Measurements from ENCODE around the gene CROCC2.

DNA sequence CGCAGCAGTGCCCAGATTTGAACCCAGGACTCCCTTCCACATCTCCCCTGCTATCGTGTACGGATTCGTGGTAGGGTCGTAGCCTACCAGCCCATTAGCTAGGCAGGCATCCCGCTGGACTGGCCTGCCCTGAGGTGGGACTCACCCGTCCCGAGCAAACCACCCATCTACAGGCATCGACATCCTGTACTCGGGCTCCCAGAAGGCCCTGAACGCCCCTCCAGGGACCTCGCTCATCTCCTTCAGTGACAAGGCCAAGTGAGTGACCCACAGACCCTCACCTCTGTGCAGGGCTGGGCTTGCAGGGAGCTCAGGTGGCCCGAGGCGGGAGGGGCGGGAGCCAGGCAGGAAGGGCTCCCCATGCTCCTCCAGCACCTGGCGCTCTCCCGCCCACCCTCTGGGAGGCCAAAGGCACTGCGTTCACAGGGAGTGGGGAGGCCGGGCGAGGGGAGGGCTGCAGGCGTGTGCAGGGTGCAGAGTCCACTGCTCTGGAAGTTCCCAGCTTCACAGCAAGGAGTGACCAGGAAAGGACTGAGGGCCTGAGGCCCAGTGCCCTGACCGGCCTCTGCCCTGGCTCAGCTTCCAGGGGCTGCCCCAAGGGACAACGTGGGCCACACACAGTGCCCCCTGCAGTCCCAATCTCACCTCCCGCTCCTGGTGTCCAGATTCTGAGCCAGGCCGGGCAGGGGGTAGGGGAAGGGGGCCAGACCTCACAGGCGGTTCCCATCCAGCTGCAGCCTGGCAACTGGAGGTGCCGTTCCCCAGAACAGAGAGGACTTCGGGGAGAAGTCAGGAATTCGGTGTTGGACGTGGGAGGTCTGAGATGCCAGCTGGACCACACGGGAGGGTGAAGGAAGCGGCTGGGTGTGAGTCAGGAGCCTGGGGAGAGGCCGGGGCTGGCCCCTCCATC, 32.1 kb upstream of the CROCC2 start:
- TF ChIP-seq, protein P1, sequence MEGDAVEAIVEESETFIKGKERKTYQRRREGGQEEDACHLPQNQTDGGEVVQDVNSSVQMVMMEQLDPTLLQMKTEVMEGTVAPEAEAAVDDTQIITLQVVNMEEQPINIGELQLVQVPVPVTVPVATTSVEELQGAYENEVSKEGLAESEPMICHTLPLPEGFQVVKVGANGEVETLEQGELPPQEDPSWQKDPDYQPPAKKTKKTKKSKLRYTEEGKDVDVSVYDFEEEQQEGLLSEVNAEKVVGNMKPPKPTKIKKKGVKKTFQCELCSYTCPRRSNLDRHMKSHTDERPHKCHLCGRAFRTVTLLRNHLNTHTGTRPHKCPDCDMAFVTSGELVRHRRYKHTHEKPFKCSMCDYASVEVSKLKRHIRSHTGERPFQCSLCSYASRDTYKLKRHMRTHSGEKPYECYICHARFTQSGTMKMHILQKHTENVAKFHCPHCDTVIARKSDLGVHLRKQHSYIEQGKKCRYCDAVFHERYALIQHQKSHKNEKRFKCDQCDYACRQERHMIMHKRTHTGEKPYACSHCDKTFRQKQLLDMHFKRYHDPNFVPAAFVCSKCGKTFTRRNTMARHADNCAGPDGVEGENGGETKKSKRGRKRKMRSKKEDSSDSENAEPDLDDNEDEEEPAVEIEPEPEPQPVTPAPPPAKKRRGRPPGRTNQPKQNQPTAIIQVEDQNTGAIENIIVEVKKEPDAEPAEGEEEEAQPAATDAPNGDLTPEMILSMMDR (optimal IDR thresholded peaks at IDR 0.05 in 1 of 3, IDR thresholded peaks at IDR 0.05 in 1 of 3, conservative IDR thresholded peaks at IDR 0.05 in 1 of 3; ENCODE audit: extremely low read depth in 1 of 3, insufficient read depth in 2 of 3, low read length in 3 of 3): no peak
- no peak for TF ChIP-seq EZH2 (IDR thresholded peaks at IDR 0.05; ENCODE audit: low read length)

Measured in keratinocyte (primary cell).